Nephron (organoid): ENCODE results near the gene HPN.

Experiments
- H3K27ac Mint-ChIP-seq, 3 experiments: 2 replicates each; pipeline ENCODE4 v1.8.0; 2020; ENCODE audit warnings: mixed read lengths in 3 of 3, mild to moderate bottlenecking in 2 of 3, moderate library complexity in 1 of 3
- H3K27me3 Mint-ChIP-seq: 2 replicates; pipeline ENCODE4 v1.8.0; 2021; ENCODE audit warnings: low read depth, mild to moderate bottlenecking, moderate library complexity, mixed read lengths
- H3K36me3 Mint-ChIP-seq: 2 replicates; pipeline ENCODE4 v1.8.0; 2020; ENCODE audit warnings: low read depth, mixed read lengths
- H3K4me1 Mint-ChIP-seq: 2 replicates; pipeline ENCODE4 v1.8.0; 2020; ENCODE audit warnings: mixed read lengths
- H3K4me3 Mint-ChIP-seq, 3 experiments: 2 replicates each; pipeline ENCODE4 v1.8.0; 2020; ENCODE audit warnings: mild to moderate bottlenecking in 3 of 3, mixed read lengths in 3 of 3, moderate library complexity in 2 of 3
- H3K9me3 Mint-ChIP-seq: 2 replicates; pipeline ENCODE4 v1.8.0; 2020; ENCODE audit warnings: mixed read lengths
- CTCF ChIP-seq, 3 experiments: fragments of 200-600 bp; sonication (generic); IDR thresholded peaks; one replicate each; pipeline ENCODE4 v1.5.0; 2021; ENCODE audit warnings: antibody characterized with exemption in 3 of 3; ENCODE audit not compliant: unreplicated experiment in 3 of 3

The HPN gene

GRCh38 chr19:35104361-35104760, 62.8 kb downstream of the HPN start:
- H3K27me3 Mint-ChIP-seq = peaks cover 6% of the 10 kb centered on the region
- H3K36me3 Mint-ChIP-seq = no peaks in the 10 kb centered on the region
- no peak overlapping the region for H3K4me3 Mint-ChIP-seq
- TF ChIP-seq CTCF (IDR thresholded peaks at IDR 0.05; ENCODE audit: unreplicated experiment in 3 of 3) = no peak
- no peaks in the 10 kb centered on the region for H3K9me3 Mint-ChIP-seq
- no peaks in the 10 kb centered on the region for H3K4me1 Mint-ChIP-seq
- no peak overlapping the region for H3K27ac Mint-ChIP-seq

- TF ChIP-seq CTCF (IDR thresholded peaks at IDR 0.05; ENCODE audit: unreplicated experiment in 3 of 3) = no peak
- Mint-ChIP-seq H3K4me3 (no peak overlapping the region), H3K36me3 (no peaks in the 10 kb centered on the region), H3K4me1 (no peaks in the 10 kb centered on the region), H3K27ac (no peak overlapping the region), H3K27me3 (peaks cover 6% of the 10 kb centered on the region), H3K9me3 (no peaks in the 10 kb centered on the region)
Measured at GRCh38 chr19:35105047-35105410, 63.5 kb downstream of the HPN start.

GRCh38 chr19:35105411-35106290, 64.1 kb downstream of the HPN start:
- Mint-ChIP-seq H3K9me3 (no peaks in the 10 kb centered on the region), H3K36me3 (no peaks in the 10 kb centered on the region), H3K27me3 (peaks cover 6% of the 10 kb centered on the region), H3K4me3 (no peak overlapping the region), H3K27ac (no peak overlapping the region), H3K4me1 (no peaks in the 10 kb centered on the region)
- TF ChIP-seq CTCF (IDR thresholded peaks at IDR 0.05; ENCODE audit: unreplicated experiment in 3 of 3) = no peak

- Mint-ChIP-seq H3K4me3 (no peak overlapping the region), H3K27me3 (peaks cover 6% of the 10 kb centered on the region), H3K9me3 (no peaks in the 10 kb centered on the region), H3K36me3 (no peaks in the 10 kb centered on the region), H3K27ac (no peak overlapping the region), H3K4me1 (no peaks in the 10 kb centered on the region)
- TF ChIP-seq CTCF (IDR thresholded peaks at IDR 0.05; ENCODE audit: unreplicated experiment in 3 of 3) = no peak
Measured at GRCh38 chr19:35106291-35106583, 64.7 kb downstream of the HPN start.

- no peak for TF ChIP-seq CTCF (IDR thresholded peaks at IDR 0.05; ENCODE audit: unreplicated experiment in 3 of 3)
- Mint-ChIP-seq H3K4me1 (no peaks in the 10 kb centered on the region), H3K4me3 (no peak overlapping the region), H3K9me3 (no peaks in the 10 kb centered on the region), H3K27me3 (peaks cover 6% of the 10 kb centered on the region), H3K36me3 (no peaks in the 10 kb centered on the region), H3K27ac (no peak overlapping the region)
Measured at GRCh38 chr19:35106898-35107541, 65.5 kb downstream of the HPN start.

- H3K4me3 Mint-ChIP-seq = no peak overlapping the region
- no peak overlapping the region for H3K27ac Mint-ChIP-seq
- TF ChIP-seq CTCF (IDR thresholded peaks at IDR 0.05; ENCODE audit: unreplicated experiment in 3 of 3) = no peak
- no peaks in the 10 kb centered on the region for H3K36me3 Mint-ChIP-seq
- H3K9me3 Mint-ChIP-seq = no peaks in the 10 kb centered on the region
- no peaks in the 10 kb centered on the region for H3K4me1 Mint-ChIP-seq
- H3K27me3 Mint-ChIP-seq = peaks cover 6% of the 10 kb centered on the region
Measured at GRCh38 chr19:35107545-35107944, 66.0 kb downstream of the HPN start.
